DOHH2 (cell line): Measurements from ENCODE around the gene C1orf232.
A peak's percentile ranks its signal among the peaks of the same experiment; 100 is the strongest.

Source experiments
- H3F3A ChIP-seq: fragments of 200-600 bp; sonication (generic), shearing (Covaris generic); 2 replicates; pipeline ENCODE4 v1.6.0; 2016; ENCODE audit warnings: antibody characterized with exemption, mild to moderate bottlenecking; ENCODE audit not compliant: control insufficient read depth, insufficient read depth
- H3K27ac ChIP-seq: fragments of 200-600 bp; sonication (generic); 2 replicates; pipeline ENCODE4 v1.5.1; 2014; ENCODE audit warnings: low read depth, mild to moderate bottlenecking, low read length, moderate library complexity
- H3K27me3 ChIP-seq: fragments of 200-600 bp; sonication (generic); 2 replicates; pipeline ENCODE4 v1.6.1; 2014; ENCODE audit warnings: mild to moderate bottlenecking, low read length, mixed read lengths; ENCODE audit not compliant: control insufficient read depth
- H3K36me3 ChIP-seq: fragments of 200-600 bp; sonication (generic); 2 replicates; pipeline ENCODE4 v1.6.1; 2014; ENCODE audit warnings: mild to moderate bottlenecking, low read length, moderate library complexity, mixed read lengths; ENCODE audit not compliant: control insufficient read depth
- H3K4me1 ChIP-seq: fragments of 200-600 bp; sonication (generic); 2 replicates; pipeline ENCODE4 v1.6.1; 2014; ENCODE audit warnings: mild to moderate bottlenecking, low read length, mixed read lengths; ENCODE audit not compliant: control insufficient read depth
- H3K4me2 ChIP-seq: fragments of 200-600 bp; sonication (generic); 2 replicates; pipeline ENCODE4 v1.6.0; 2014; ENCODE audit warnings: mild to moderate bottlenecking, low read length, moderate library complexity
- H3K4me3 ChIP-seq: fragments of 200-600 bp; sonication (generic); 2 replicates; pipeline ENCODE4 v1.5.1; 2014; ENCODE audit warnings: mild to moderate bottlenecking, low read length, mixed read lengths
- H3K79me2 ChIP-seq: fragments of 200-600 bp; sonication (generic); 2 replicates; pipeline ENCODE4 v1.6.1; 2014; ENCODE audit warnings: mild to moderate bottlenecking, low read length, mixed read lengths; ENCODE audit not compliant: control insufficient read depth
- H3K9me2 ChIP-seq: fragments of 200-600 bp; sonication (generic); replicated peaks from 2 replicates; pipeline ENCODE4 v1.6.1; 2014; ENCODE audit warnings: mild to moderate bottlenecking, low read length, mixed read lengths; ENCODE audit not compliant: control insufficient read depth
- H3K9me3 ChIP-seq: fragments of 200-600 bp; sonication (generic); 2 replicates; pipeline ENCODE4 v1.6.1; 2014; ENCODE audit warnings: antibody characterized with exemption, low read length, mixed read lengths; ENCODE audit not compliant: control insufficient read depth, insufficient read depth
- H4K20me1 ChIP-seq: fragments of 200-600 bp; sonication (generic); 2 replicates; pipeline ENCODE4 v1.6.0; 2014; ENCODE audit warnings: low read depth, mild to moderate bottlenecking, antibody characterized with exemption, low read length, moderate library complexity; ENCODE audit not compliant: control insufficient read depth, insufficient read depth
- CTCF ChIP-seq: fragments of 200-600 bp; sonication (generic); IDR thresholded peaks from one replicate; pipeline ENCODE4 v1.5.1; 2014; ENCODE audit warnings: antibody characterized with exemption, mild to moderate bottlenecking, low read depth, low read length; ENCODE audit not compliant: poor library complexity, severe bottlenecking
- EZH2phosphoT487 ChIP-seq: fragments of 200-600 bp; sonication (generic); IDR thresholded peaks from 2 replicates; pipeline ENCODE4 v1.6.1; 2017; ENCODE audit warnings: borderline replicate concordance, mild to moderate bottlenecking, antibody characterized with exemption, low read length, moderate library complexity, mixed read lengths

C1orf232 gene

GRCh38 chr1:26142159-26142558 lies 26.6 kb downstream of the C1orf232 start:
- Histone ChIP-seq H3F3A (0 out of 2 replicates have a peak, but pooled peaks cover 4% of the 10 kb centered on the region), H4K20me1 (no peaks in the 10 kb centered on the region; the same call in 1 of the 2 replicates), H3K27ac (no peak overlapping the region), H3K4me1 (peaks cover 7% of the 10 kb centered on the region), H3K79me2 (no peaks in the 10 kb centered on the region), H3K4me3 (no peak overlapping the region), H3K9me2 (no peaks in the 10 kb centered on the region), H3K36me3 (no peaks in the 10 kb centered on the region), H3K4me2 (no peak overlapping the region), H3K9me3 (no peaks in the 10 kb centered on the region), H3K27me3 (no peaks in the 10 kb centered on the region)
- no peak for TF ChIP-seq CTCF
- TF ChIP-seq EZH2phosphoT487 = no peak

- Histone ChIP-seq H3K27ac (no peak overlapping the region), H3K9me3 (no peaks in the 10 kb centered on the region), H3K4me1 (peaks cover 3% of the 10 kb centered on the region; the same call in 1 of the 2 replicates), H3K27me3 (no peaks in the 10 kb centered on the region), H4K20me1 (no peaks in the 10 kb centered on the region), H3K79me2 (no peaks in the 10 kb centered on the region), H3K9me2 (no peaks in the 10 kb centered on the region), H3K4me2 (no peak overlapping the region), H3F3A (no peaks in the 10 kb centered on the region), H3K4me3 (no peak overlapping the region), H3K36me3 (no peaks in the 10 kb centered on the region)
- TF ChIP-seq CTCF = no peak
- TF ChIP-seq EZH2phosphoT487 = no peak
These were observed 29.7 kb downstream of the C1orf232 start for GRCh38 chr1:26138974-26139558.

- H3K27me3 ChIP-seq = no peaks in the 10 kb centered on the region
- no peak overlapping the region for H3K27ac ChIP-seq
- H4K20me1 ChIP-seq = no peaks in the 10 kb centered on the region
- H3K79me2 ChIP-seq = no peaks in the 10 kb centered on the region
- H3K9me2 ChIP-seq = no peaks in the 10 kb centered on the region
- H3K36me3 ChIP-seq = no peaks in the 10 kb centered on the region
- H3K4me3 ChIP-seq = no peak overlapping the region
- H3K4me2 ChIP-seq = no peak overlapping the region
- H3K4me1 ChIP-seq = peaks cover 9% of the 10 kb centered on the region
- no peaks in the 10 kb centered on the region for H3K9me3 ChIP-seq
- no peak for TF ChIP-seq EZH2phosphoT487
- no peaks in the 10 kb centered on the region for H3F3A ChIP-seq
These were observed 34.3 kb downstream of the C1orf232 start for GRCh38 chr1:26134466-26134865.

- peaks cover 6% of the 10 kb centered on the region for H3K4me1 ChIP-seq
- no peaks in the 10 kb centered on the region for H3K27me3 ChIP-seq
- H4K20me1 ChIP-seq = no peaks in the 10 kb centered on the region
- H3K79me2 ChIP-seq = no peaks in the 10 kb centered on the region
- H3K4me3 ChIP-seq = no peak overlapping the region
- H3K9me3 ChIP-seq = no peaks in the 10 kb centered on the region
- H3K36me3 ChIP-seq = no peaks in the 10 kb centered on the region
- TF ChIP-seq CTCF = no peak
- no peak for TF ChIP-seq EZH2phosphoT487
- H3K4me2 ChIP-seq = 0 out of 2 replicates have a peak overlapping the region, but pooled peaks have one; percentile 7
- no peaks in the 10 kb centered on the region for H3K9me2 ChIP-seq
- H3F3A ChIP-seq = no peaks in the 10 kb centered on the region
- no peak overlapping the region for H3K27ac ChIP-seq
These were observed 36.0 kb downstream of the C1orf232 start for GRCh38 chr1:26132834-26133167.
